Right lobe of liver (tissue), 4 donors: ENCODE measurements around the gene LRRC1.

Source experiments
- POLR2A ChIP-seq: fragments of 450-650 bp; IDR thresholded peaks from one replicate; pipeline ENCODE4 v1.6.1; 2017; ENCODE audit warnings: antibody characterized with exemption, mild to moderate bottlenecking
- TF ChIP-seq, protein P1 (sequence below), 4 donors: fragments of 200-600 bp in 3 of 4; fragments of 450-650 bp in 1 of 4; IDR thresholded peaks; one replicate each; pipeline versions ENCODE4 v1.5.1 to v1.8.0; 2016 to 2022; ENCODE audit warnings: antibody characterized with exemption in 4 of 4, mild to moderate bottlenecking in 2 of 4
- donor health status: DM: no; HTN: no; CAD: no.
- donor health status: DM: no; HTN: no; CAD: no.
- donor health status: DM: no; HTN: yes; CAD: no.

DNA sequence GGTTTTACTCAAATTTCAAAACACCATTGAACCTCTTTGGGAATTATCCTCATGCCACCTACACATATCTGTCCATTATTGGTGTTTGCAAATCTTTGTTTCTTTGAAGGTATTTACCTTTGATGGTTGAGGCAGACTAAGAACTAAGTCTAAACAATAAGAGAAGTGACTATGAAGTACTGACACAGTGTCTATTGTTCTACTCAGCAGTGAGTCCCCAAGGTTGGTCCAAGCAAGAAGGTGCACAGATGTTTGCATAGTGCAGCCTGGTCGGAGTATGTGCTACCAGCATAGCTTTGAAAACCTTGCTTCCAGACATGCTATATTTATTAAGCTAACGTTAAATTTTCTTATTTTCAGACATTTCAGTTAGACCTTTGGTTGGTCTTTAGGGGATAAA is 19.5 kb downstream of the LRRC1 start:
- no peak for TF ChIP-seq POLR2A
- TF ChIP-seq, protein P1, sequence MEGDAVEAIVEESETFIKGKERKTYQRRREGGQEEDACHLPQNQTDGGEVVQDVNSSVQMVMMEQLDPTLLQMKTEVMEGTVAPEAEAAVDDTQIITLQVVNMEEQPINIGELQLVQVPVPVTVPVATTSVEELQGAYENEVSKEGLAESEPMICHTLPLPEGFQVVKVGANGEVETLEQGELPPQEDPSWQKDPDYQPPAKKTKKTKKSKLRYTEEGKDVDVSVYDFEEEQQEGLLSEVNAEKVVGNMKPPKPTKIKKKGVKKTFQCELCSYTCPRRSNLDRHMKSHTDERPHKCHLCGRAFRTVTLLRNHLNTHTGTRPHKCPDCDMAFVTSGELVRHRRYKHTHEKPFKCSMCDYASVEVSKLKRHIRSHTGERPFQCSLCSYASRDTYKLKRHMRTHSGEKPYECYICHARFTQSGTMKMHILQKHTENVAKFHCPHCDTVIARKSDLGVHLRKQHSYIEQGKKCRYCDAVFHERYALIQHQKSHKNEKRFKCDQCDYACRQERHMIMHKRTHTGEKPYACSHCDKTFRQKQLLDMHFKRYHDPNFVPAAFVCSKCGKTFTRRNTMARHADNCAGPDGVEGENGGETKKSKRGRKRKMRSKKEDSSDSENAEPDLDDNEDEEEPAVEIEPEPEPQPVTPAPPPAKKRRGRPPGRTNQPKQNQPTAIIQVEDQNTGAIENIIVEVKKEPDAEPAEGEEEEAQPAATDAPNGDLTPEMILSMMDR (IDR thresholded peaks at IDR 0.05) = no peak
